HUES6 (cell line): ENCODE results near the gene ATXN7L1.
A peak's percentile ranks its signal among the peaks of the same experiment; 100 is the strongest.
"Not testable (repeated sequence)": the region's sequence is repeated elsewhere in the genome, so short reads cannot be mapped to it uniquely, and the experiment has no call there.

Experiments used
- H3K27ac ChIP-seq: 2 replicates; pipeline ENCODE4 v1.7.0; 2013; ENCODE audit warnings: low read depth, mild to moderate bottlenecking, low read length, inconsistent platforms
- H3K27me3 ChIP-seq: 2 replicates; pipeline ENCODE4 v1.6.1; 2013; ENCODE audit warnings: low read length; ENCODE audit not compliant: control insufficient read depth, insufficient read depth
- H3K36me3 ChIP-seq: 2 replicates; pipeline ENCODE4 v1.6.1; 2013; ENCODE audit warnings: low read length; ENCODE audit not compliant: control insufficient read depth, insufficient read depth
- H3K4me1 ChIP-seq: 2 replicates; pipeline ENCODE4 v1.6.1; 2013; ENCODE audit warnings: low read length; ENCODE audit not compliant: control insufficient read depth, insufficient read depth
- H3K4me3 ChIP-seq: 2 replicates; pipeline ENCODE4 v1.5.1; 2013; ENCODE audit warnings: low read depth, low read length
- H3K9ac ChIP-seq: one replicate; pipeline ENCODE4 v1.6.1; 2013; ENCODE audit warnings: mild to moderate bottlenecking, low read length
- H3K9me3 ChIP-seq: 2 replicates; pipeline ENCODE4 v1.6.1; 2013; ENCODE audit warnings: low read depth, low read length; ENCODE audit not compliant: control insufficient read depth, insufficient read depth

Gene ATXN7L1

GRCh38 chr7:105857009-105857952 is 19.1 kb downstream of the ATXN7L1 start:
- peaks cover 25% of the 10 kb centered on the region for H3K4me1 ChIP-seq
- H3K27me3 ChIP-seq, result no peaks in the 10 kb centered on the region
- no peaks in the 10 kb centered on the region for H3K36me3 ChIP-seq
- no peak overlapping the region for H3K27ac ChIP-seq
- no peak overlapping the region for H3K9ac ChIP-seq
- no peaks in the 10 kb centered on the region for H3K9me3 ChIP-seq
- H3K4me3 ChIP-seq, result no peak overlapping the region

- Histone ChIP-seq H3K9ac (no peak overlapping the region), H3K4me3 (no peak overlapping the region), H3K27me3 (no peaks in the 10 kb centered on the region), H3K9me3 (no peaks in the 10 kb centered on the region), H3K36me3 (no peaks in the 10 kb centered on the region), H3K4me1 (peaks cover 37% of the 10 kb centered on the region), H3K27ac (no peak overlapping the region)
These were observed 21.9 kb downstream of the ATXN7L1 start for GRCh38 chr7:105854498-105854897.

- H3K27me3 ChIP-seq, result no peaks in the 10 kb centered on the region
- no peaks in the 10 kb centered on the region for H3K36me3 ChIP-seq
- H3K4me1 ChIP-seq, result peaks cover 42% of the 10 kb centered on the region
- no peaks in the 10 kb centered on the region for H3K9me3 ChIP-seq
- H3K9ac ChIP-seq, result no peak overlapping the region
- H3K4me3 ChIP-seq, result no peak overlapping the region
- no peak overlapping the region for H3K27ac ChIP-seq
These were observed 22.4 kb downstream of the ATXN7L1 start for GRCh38 chr7:105853931-105854419.

- Histone ChIP-seq H3K27ac (no peak overlapping the region), H3K36me3 (no peaks in the 10 kb centered on the region), H3K4me1 (peaks cover 47% of the 10 kb centered on the region), H3K4me3 (no peak overlapping the region), H3K27me3 (no peaks in the 10 kb centered on the region), H3K9me3 (no peaks in the 10 kb centered on the region; the same call in 1 of the 2 replicates), H3K9ac (no peak overlapping the region)
These were observed 25.3 kb downstream of the ATXN7L1 start for GRCh38 chr7:105851064-105851463.

GRCh38 chr7:105849122-105849855 is 27.1 kb downstream of the ATXN7L1 start:
- H3K27me3 ChIP-seq, result no peaks in the 10 kb centered on the region
- peaks cover 47% of the 10 kb centered on the region for H3K4me1 ChIP-seq
- no peaks in the 10 kb centered on the region for H3K36me3 ChIP-seq
- H3K9ac ChIP-seq, result peak overlapping the region; percentile 50
- peak overlapping the region; percentile 2; the same call in 1 of the 2 replicates for H3K4me3 ChIP-seq
- H3K9me3 ChIP-seq, result no peaks in the 10 kb centered on the region; the same call in 1 of the 2 replicates
- H3K27ac ChIP-seq, result peak overlapping the region; percentile 37

GRCh38 chr7:105846404-105846803 is 30.0 kb downstream of the ATXN7L1 start:
- no peaks in the 10 kb centered on the region; the same call in 1 of the 2 replicates for H3K9me3 ChIP-seq
- no peaks in the 10 kb centered on the region for H3K27me3 ChIP-seq
- H3K9ac ChIP-seq, result no peak overlapping the region
- H3K36me3 ChIP-seq, result 0 out of 2 replicates have a peak, but pooled peaks cover 2% of the 10 kb centered on the region
- peaks cover 30% of the 10 kb centered on the region for H3K4me1 ChIP-seq
- no peak overlapping the region for H3K27ac ChIP-seq
- no peak overlapping the region for H3K4me3 ChIP-seq

GRCh38 chr7:105844681-105845080 is 31.7 kb downstream of the ATXN7L1 start:
- H3K27ac ChIP-seq, H3K4me3 ChIP-seq, H3K9ac ChIP-seq, H3K9me3 ChIP-seq, H3K36me3 ChIP-seq, H3K27me3 ChIP-seq: not testable (repeated sequence)
- peaks cover 29% of the 10 kb centered on the region for H3K4me1 ChIP-seq

GRCh38 chr7:105841866-105842265 is 34.5 kb downstream of the ATXN7L1 start:
- H3K4me1 ChIP-seq, result peaks cover 46% of the 10 kb centered on the region
- H3K27ac ChIP-seq, result no peak overlapping the region
- no peak overlapping the region for H3K9ac ChIP-seq
- H3K27me3 ChIP-seq, result no peaks in the 10 kb centered on the region
- no peak overlapping the region for H3K4me3 ChIP-seq
- H3K9me3 ChIP-seq, result no peaks in the 10 kb centered on the region
- H3K36me3 ChIP-seq, result 0 out of 2 replicates have a peak, but pooled peaks cover 2% of the 10 kb centered on the region

- Histone ChIP-seq H3K4me3 (no peak overlapping the region), H3K27ac (no peak overlapping the region), H3K9ac (no peak overlapping the region), H3K36me3 (0 out of 2 replicates have a peak, but pooled peaks cover 2% of the 10 kb centered on the region), H3K4me1 (peaks cover 50% of the 10 kb centered on the region), H3K9me3 (no peaks in the 10 kb centered on the region), H3K27me3 (no peaks in the 10 kb centered on the region)
These were observed 35.2 kb downstream of the ATXN7L1 start for GRCh38 chr7:105840981-105841749.

GRCh38 chr7:105839266-105839665 is 37.1 kb downstream of the ATXN7L1 start:
- Histone ChIP-seq H3K4me3 (no peak overlapping the region), H3K4me1 (peaks cover 57% of the 10 kb centered on the region), H3K27me3 (no peaks in the 10 kb centered on the region), H3K9ac (no peak overlapping the region), H3K27ac (no peak overlapping the region), H3K36me3 (0 out of 2 replicates have a peak, but pooled peaks cover 2% of the 10 kb centered on the region), H3K9me3 (no peaks in the 10 kb centered on the region)
